ENCODE measurements around the gene GABRD. TPM values are rescaled to one million over a fixed set of nuclear protein-coding genes. Genes with fewer than 3 reads are reported as not detected.
A peak's percentile ranks its signal among the peaks of the same experiment; 100 is the strongest.

The GABRD gene
- total and polyA plus RNA-seq, 2 of the 13 experiments (the other 11 are each of a cell fraction or from before 2014, with no cell fraction given), result not detected

- ChIA-PET CTCF (ENCODE audit: low intra/inter-chr PET ratio, low total read pairs) (no interaction called here), POLR2A (no interaction called here)
- ATAC-seq, result no peak; the same call in 2 of the 3 replicates
- Histone ChIP-seq H3K27me3 (ENCODE audit: control insufficient read depth in 1 of 2, insufficient read depth in 2 of 2, low read length in 2 of 2) (peaks cover 16 to 42% of the 10 kb centered on the region in 2 experiments; a peak in 3 of 5 replicates), H3K9me3 (ENCODE audit: low read length) (no peaks in the 10 kb centered on the region), H3K36me3 (replicated peaks in 1 of 2; ENCODE audit: control insufficient read depth in 1 of 2, insufficient read depth in 2 of 2, low read length in 2 of 2) (no peaks in the 10 kb centered on the region), H3K4me3 (replicated peaks in 1 of 3; ENCODE audit: insufficient read depth in 1 of 3, low read depth in 2 of 3, low read length in 3 of 3) (no peak overlapping the region), H3K4me1 (ENCODE audit: insufficient read depth, low read length) (peaks cover 44% of the 10 kb centered on the region), H3K27ac (ENCODE audit: extremely low read length, insufficient read depth, low read length) (no peak overlapping the region), H3K4me2 (ENCODE audit: low read depth, low read length) (peak overlapping the region; percentile 1; the same call in 1 of the 2 replicates), H3K79me2 (ENCODE audit: insufficient read depth, low read length) (no peaks in the 10 kb centered on the region), H3K9ac (ENCODE audit: insufficient read depth, low read depth, low read length) (no peak overlapping the region), H4K20me1 (ENCODE audit: insufficient read depth, low read length) (no peaks in the 10 kb centered on the region), H2AFZ (ENCODE audit: low read length) (no peak overlapping the region)
- WGBS (ENCODE audit: low lambda C conversion rate), result 34% methylated on average over 10 of the region's 17 CpGs
- BruUV-seq (replicated peaks), result no TSS peak
- TF ChIP-seq CREB1 (IDR thresholded peaks at IDR 0.05) (peak; percentile 83), CREB1 (CRISPR knock-in tag; IDR thresholded peaks at IDR 0.05) (no peak), BHLHE40 (IDR thresholded peaks at IDR 0.05; ENCODE audit: low read length) (peak; percentile 60; the same call in 1 of the 2 replicates), ZNF501 (CRISPR knock-in tag; IDR thresholded peaks at IDR 0.05) (0 out of 2 replicates have a peak, but pooled peaks have one; percentile 16), ZMYM2 (CRISPR knock-in tag; IDR thresholded peaks at IDR 0.05) (no peak), AHR (CRISPR knock-in tag; IDR thresholded peaks at IDR 0.05) (no peak), RBM39 (IDR thresholded peaks at IDR 0.05; ENCODE audit: low read depth, low read length, poor library complexity, severe bottlenecking) (no peak)
- TF ChIP-seq, protein P1, sequence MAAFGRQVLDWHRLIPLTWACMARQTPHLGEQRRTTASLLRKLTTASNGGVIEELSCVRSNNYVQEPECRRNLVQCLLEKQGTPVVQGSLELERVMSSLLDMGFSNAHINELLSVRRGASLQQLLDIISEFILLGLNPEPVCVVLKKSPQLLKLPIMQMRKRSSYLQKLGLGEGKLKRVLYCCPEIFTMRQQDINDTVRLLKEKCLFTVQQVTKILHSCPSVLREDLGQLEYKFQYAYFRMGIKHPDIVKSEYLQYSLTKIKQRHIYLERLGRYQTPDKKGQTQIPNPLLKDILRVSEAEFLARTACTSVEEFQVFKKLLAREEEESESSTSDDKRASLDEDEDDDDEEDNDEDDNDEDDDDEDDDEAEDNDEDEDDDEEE (CRISPR knock-in tag; IDR thresholded peaks at IDR 0.05), result no peak
- intact Hi-C loops (cut with micrococcal nuclease; ENCODE audit: unreplicated experiment), result no loop called here
- FAIRE-seq, result no peak
- DNase-seq (ENCODE audit: low spot score), result no peak
- in situ Hi-C loops (cut with HindIII; ENCODE audit: extremely low pct_ligation_motif_present, low pct_unique_long_range_greater_than_20kb), result no loop called here
These were observed 34.5 kb upstream of the GABRD start for GRCh38 chr1:1984560-1985070.

All from HepG2 (cell line).